HCT116 (cell line): ENCODE data around the gene ST7. TPM values are rescaled to one million over a fixed set of nuclear protein-coding genes. Genes with fewer than 3 reads are reported as not detected.

Source experiments
- ATAC-seq: fragments of 200-7000 bp; cut with Tn5 transposase; 2 replicates; pipeline ENCODE4 v1.9.1; 2020; ENCODE audit warnings: mild to moderate bottlenecking, moderate library complexity
- BruUV-seq: library from RNA; stranded (reverse); fragments of 400-500 nt; replicated peaks from 2 replicates; lab custom pipeline; 2021; lab: Mats Ljungman, UMichigan
- CTCF ChIA-PET: fragments of 300-600 bp; sonication (Branson Sonifier 250); formaldehyde crosslinking; loops from one replicate; lab custom pipeline; 2021; ENCODE audit warnings: antibody characterized with exemption; lab: Charles Lee
- POLR2A ChIA-PET: fragments of 300-600, 350-600 bp; sonication (Branson Sonifier 250); formaldehyde crosslinking; loops from one replicate; lab custom pipeline; 2021; ENCODE audit warnings: antibody characterized with exemption; lab: Charles Lee
- RAD21 ChIA-PET, 2 experiments: fragments of 300-600 bp; sonication (Branson Sonifier 250); formaldehyde crosslinking; loops; one replicate each; lab custom pipeline; 2023; ENCODE audit warnings: low total read pairs in 2 of 2; ENCODE audit not compliant: uncharacterized antibody in 2 of 2, unreplicated experiment in 2 of 2, low non-redundant PET in 1 of 2; lab: Charles Lee
- DNase-seq: peaks from one replicate; pipeline ENCODE4 v3.0.0-alpha.2; 2010; ENCODE audit warnings: low read depth, low spot score
- H2AFZ ChIP-seq: fragments of 200-600 bp; shearing (Covaris generic), sonication (generic); 2 replicates; pipeline ENCODE4 v1.6.1; 2017; ENCODE audit warnings: low read depth, mixed run types, mixed read lengths, antibody characterized with exemption, low read length; ENCODE audit not compliant: poor library complexity, severe bottlenecking
- H3K27ac ChIP-seq: 2 replicates; pipeline ENCODE4 v1.5.1; 2012; ENCODE audit warnings: low read depth, low read length
- H3K27me3 ChIP-seq: fragments of 200-600 bp; sonication (generic); 2 replicates; pipeline ENCODE4 v1.6.1; 2016; ENCODE audit warnings: mixed run types, low read length, mixed read lengths; ENCODE audit not compliant: insufficient read depth
- H3K36me3 ChIP-seq, 2 experiments: fragments of 200-500 bp in 1 of 2; fragments of 200-600 bp in 1 of 2; sonication (Bioruptor generic) in 1 of 2; sonication (generic) in 1 of 2; 2 replicates each; pipeline versions ENCODE4 v1.5.1 to v1.6.1; 2014 to 2016; ENCODE audit warnings: low read length in 2 of 2, inconsistent platforms in 1 of 2, mixed read lengths in 1 of 2, mixed run types in 1 of 2; ENCODE audit not compliant: insufficient read depth in 2 of 2, control insufficient read depth in 1 of 2
- H3K4me1 ChIP-seq, 2 experiments: fragments of 200-600 bp in 1 of 2; sonication (generic) in 1 of 2; 2 replicates each; pipeline versions ENCODE4 v1.5.1 to v1.6.1; 2012 to 2017; ENCODE audit warnings: low read length in 2 of 2, inconsistent platforms in 1 of 2, mild to moderate bottlenecking in 1 of 2, mixed read lengths in 1 of 2, mixed run types in 1 of 2, moderate library complexity in 1 of 2; ENCODE audit not compliant: insufficient read depth in 2 of 2, control insufficient read depth in 1 of 2
- H3K4me2 ChIP-seq: fragments of 200-600 bp; sonication (generic); 2 replicates; pipeline ENCODE4 v1.6.1; 2017; ENCODE audit warnings: mixed run types, low read length, mixed read lengths
- H3K4me3 ChIP-seq, 2 experiments: fragments of 200-600 bp in 1 of 2; sonication (generic) in 1 of 2; replicated peaks in 1 of 2; 2 replicates each; pipeline ENCODE4 v1.5.1; 2011 to 2016; ENCODE audit warnings: low read length in 2 of 2, control low read depth in 1 of 2, low read depth in 1 of 2, mild to moderate bottlenecking in 1 of 2, mixed read lengths in 1 of 2, mixed run types in 1 of 2
- H3K79me2 ChIP-seq: fragments of 200-600 bp; sonication (generic); 2 replicates; pipeline ENCODE4 v1.6.1; 2017; ENCODE audit warnings: mild to moderate bottlenecking, mixed run types, low read length, moderate library complexity, mixed read lengths; ENCODE audit not compliant: insufficient read depth
- H3K9ac ChIP-seq: fragments of 200-600 bp; sonication (generic); 2 replicates; pipeline ENCODE4 v1.6.1; 2016; ENCODE audit warnings: low read length, mixed read lengths
- H3K9me2 ChIP-seq: fragments of 200-600 bp; sonication (generic), shearing (Covaris generic); 2 replicates; pipeline ENCODE4 v1.6.1; 2017; ENCODE audit warnings: mixed run types, mild to moderate bottlenecking, moderate library complexity; ENCODE audit not compliant: insufficient read depth
- H3K9me3 ChIP-seq, 2 experiments: fragments of 200-500 bp in 1 of 2; fragments of 200-600 bp in 1 of 2; sonication (Bioruptor generic) in 1 of 2; sonication (generic) in 1 of 2; 2 replicates each; pipeline ENCODE4 v1.6.1; 2014 to 2017; ENCODE audit warnings: low read length in 2 of 2, mixed read lengths in 2 of 2, inconsistent platforms in 1 of 2, low read depth in 1 of 2, mild to moderate bottlenecking in 1 of 2, mixed run types in 1 of 2, moderate library complexity in 1 of 2; ENCODE audit not compliant: control insufficient read depth in 1 of 2, insufficient read depth in 1 of 2
- H4K20me1 ChIP-seq: fragments of 200-600 bp; sonication (generic), shearing (Covaris generic); 2 replicates; pipeline ENCODE4 v1.6.1; 2017; ENCODE audit warnings: mixed run types, mild to moderate bottlenecking, moderate library complexity; ENCODE audit not compliant: insufficient read depth
- ATF3 ChIP-seq: IDR thresholded peaks from 2 replicates; pipeline ENCODE4 v1.6.1; 2012
- CBX3 ChIP-seq: IDR thresholded peaks from 2 replicates; pipeline ENCODE4 v1.6.1; 2012; ENCODE audit warnings: low read depth
- CEBPB ChIP-seq: IDR thresholded peaks from 2 replicates; pipeline ENCODE4 v1.6.1; 2012; ENCODE audit warnings: low read depth
- SIN3A ChIP-seq: IDR thresholded peaks from 2 replicates; pipeline ENCODE4 v1.6.1; 2012; ENCODE audit warnings: low read depth
- YY1 ChIP-seq: IDR thresholded peaks from 2 replicates; pipeline ENCODE4 v1.6.1; 2011; ENCODE audit warnings: low read length, low read depth, moderate library complexity, mild to moderate bottlenecking; ENCODE audit not compliant: insufficient replicate concordance; ENCODE audit errors: extremely low read depth
- ZFX ChIP-seq: fragments of 450-650 bp; IDR thresholded peaks from 2 replicates; pipeline ENCODE4 v1.6.1; 2017
- intact Hi-C: fragments of 100-400 bp; cut with micrococcal nuclease; formaldehyde crosslinking; loops from 2 replicates; pipeline ENCODE4 v1.10.0; 2022
- total RNA-seq: library from RNA; stranded (reverse); gene quantifications from one replicate; pipeline ENCODE4 v1.2.1, GENCODE V29; 2021; ENCODE audit not compliant: unreplicated experiment
- TF ChIP-seq, protein P1 (sequence below): IDR thresholded peaks from 2 replicates; pipeline ENCODE4 v1.6.1; 2012; ENCODE audit warnings: low read depth
- TF ChIP-seq, protein P2 (sequence below): IDR thresholded peaks from 2 replicates; pipeline ENCODE4 v1.6.1; 2011; ENCODE audit warnings: mild to moderate bottlenecking, low read length, moderate library complexity; ENCODE audit not compliant: insufficient replicate concordance; ENCODE audit errors: extremely low read depth

Gene ST7
- total RNA-seq, 1 experiment from 2014 or later = 12.6 TPM

- no peak for TF ChIP-seq YY1
- TF ChIP-seq ZFX = no peak
- TF ChIP-seq SIN3A = no peak
- TF ChIP-seq CBX3 = no peak
- TF ChIP-seq, protein P1, sequence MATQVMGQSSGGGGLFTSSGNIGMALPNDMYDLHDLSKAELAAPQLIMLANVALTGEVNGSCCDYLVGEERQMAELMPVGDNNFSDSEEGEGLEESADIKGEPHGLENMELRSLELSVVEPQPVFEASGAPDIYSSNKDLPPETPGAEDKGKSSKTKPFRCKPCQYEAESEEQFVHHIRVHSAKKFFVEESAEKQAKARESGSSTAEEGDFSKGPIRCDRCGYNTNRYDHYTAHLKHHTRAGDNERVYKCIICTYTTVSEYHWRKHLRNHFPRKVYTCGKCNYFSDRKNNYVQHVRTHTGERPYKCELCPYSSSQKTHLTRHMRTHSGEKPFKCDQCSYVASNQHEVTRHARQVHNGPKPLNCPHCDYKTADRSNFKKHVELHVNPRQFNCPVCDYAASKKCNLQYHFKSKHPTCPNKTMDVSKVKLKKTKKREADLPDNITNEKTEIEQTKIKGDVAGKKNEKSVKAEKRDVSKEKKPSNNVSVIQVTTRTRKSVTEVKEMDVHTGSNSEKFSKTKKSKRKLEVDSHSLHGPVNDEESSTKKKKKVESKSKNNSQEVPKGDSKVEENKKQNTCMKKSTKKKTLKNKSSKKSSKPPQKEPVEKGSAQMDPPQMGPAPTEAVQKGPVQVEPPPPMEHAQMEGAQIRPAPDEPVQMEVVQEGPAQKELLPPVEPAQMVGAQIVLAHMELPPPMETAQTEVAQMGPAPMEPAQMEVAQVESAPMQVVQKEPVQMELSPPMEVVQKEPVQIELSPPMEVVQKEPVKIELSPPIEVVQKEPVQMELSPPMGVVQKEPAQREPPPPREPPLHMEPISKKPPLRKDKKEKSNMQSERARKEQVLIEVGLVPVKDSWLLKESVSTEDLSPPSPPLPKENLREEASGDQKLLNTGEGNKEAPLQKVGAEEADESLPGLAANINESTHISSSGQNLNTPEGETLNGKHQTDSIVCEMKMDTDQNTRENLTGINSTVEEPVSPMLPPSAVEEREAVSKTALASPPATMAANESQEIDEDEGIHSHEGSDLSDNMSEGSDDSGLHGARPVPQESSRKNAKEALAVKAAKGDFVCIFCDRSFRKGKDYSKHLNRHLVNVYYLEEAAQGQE = no peak
Observed at GRCh38 chr7:117274951-117275350, 321.6 kb downstream of the ST7 start (continued).

- Histone ChIP-seq H3K27me3 (no peaks in the 10 kb centered on the region), H3K4me2 (no peak overlapping the region), H4K20me1 (no peaks in the 10 kb centered on the region), H3K4me1 (peaks cover 0 to 4% of the 10 kb centered on the region in 2 experiments; a peak in 1 of 4 replicates), H3K27ac (no peak overlapping the region), H3K4me3 (no peak overlapping the region), H3K9me2 (no peaks in the 10 kb centered on the region), H3K36me3 (no peaks in the 10 kb centered on the region), H3K9ac (no peak overlapping the region), H3K9me3 (no peaks in the 10 kb centered on the region), H3K79me2 (no peaks in the 10 kb centered on the region), H2AFZ (no peak overlapping the region)
- intact Hi-C loops = no loop called here
- TF ChIP-seq CBX3 (no peak), ATF3 (no peak), CEBPB (no peak)
- TF ChIP-seq, protein P2, sequence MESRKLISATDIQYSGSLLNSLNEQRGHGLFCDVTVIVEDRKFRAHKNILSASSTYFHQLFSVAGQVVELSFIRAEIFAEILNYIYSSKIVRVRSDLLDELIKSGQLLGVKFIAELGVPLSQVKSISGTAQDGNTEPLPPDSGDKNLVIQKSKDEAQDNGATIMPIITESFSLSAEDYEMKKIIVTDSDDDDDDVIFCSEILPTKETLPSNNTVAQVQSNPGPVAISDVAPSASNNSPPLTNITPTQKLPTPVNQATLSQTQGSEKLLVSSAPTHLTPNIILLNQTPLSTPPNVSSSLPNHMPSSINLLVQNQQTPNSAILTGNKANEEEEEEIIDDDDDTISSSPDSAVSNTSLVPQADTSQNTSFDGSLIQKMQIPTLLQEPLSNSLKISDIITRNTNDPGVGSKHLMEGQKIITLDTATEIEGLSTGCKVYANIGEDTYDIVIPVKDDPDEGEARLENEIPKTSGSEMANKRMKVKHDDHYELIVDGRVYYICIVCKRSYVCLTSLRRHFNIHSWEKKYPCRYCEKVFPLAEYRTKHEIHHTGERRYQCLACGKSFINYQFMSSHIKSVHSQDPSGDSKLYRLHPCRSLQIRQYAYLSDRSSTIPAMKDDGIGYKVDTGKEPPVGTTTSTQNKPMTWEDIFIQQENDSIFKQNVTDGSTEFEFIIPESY = no peak
- DNase-seq = no peak
- CTCF ChIA-PET = no interaction called here
- POLR2A ChIA-PET = no interaction called here
- RAD21 ChIA-PET = no interaction called here
- BruUV-seq = no TSS peak
- no peak for ATAC-seq
Observed at GRCh38 chr7:117277576-117277975, 324.3 kb downstream of the ST7 start.
